Testis (tissue), 2 donors: ENCODE measurements around the gene FMNL3.

Experiments
- POLR2A ChIP-seq: fragments of 450-650 bp; IDR thresholded peaks from one replicate; pipeline ENCODE4 v1.6.1; 2017; ENCODE audit warnings: antibody characterized with exemption, mild to moderate bottlenecking, moderate library complexity
- TF ChIP-seq, protein P1 (sequence below), 3 experiments: fragments of 450-650 bp in 2 of 3; fragments of 200-600 bp in 1 of 3; sonication (generic) in 1 of 3; IDR thresholded peaks; one replicate each; pipeline ENCODE4 v1.5.1; 2016 to 2019; ENCODE audit warnings: antibody characterized with exemption in 3 of 3, mild to moderate bottlenecking in 2 of 3, moderate library complexity in 1 of 3

DNA sequence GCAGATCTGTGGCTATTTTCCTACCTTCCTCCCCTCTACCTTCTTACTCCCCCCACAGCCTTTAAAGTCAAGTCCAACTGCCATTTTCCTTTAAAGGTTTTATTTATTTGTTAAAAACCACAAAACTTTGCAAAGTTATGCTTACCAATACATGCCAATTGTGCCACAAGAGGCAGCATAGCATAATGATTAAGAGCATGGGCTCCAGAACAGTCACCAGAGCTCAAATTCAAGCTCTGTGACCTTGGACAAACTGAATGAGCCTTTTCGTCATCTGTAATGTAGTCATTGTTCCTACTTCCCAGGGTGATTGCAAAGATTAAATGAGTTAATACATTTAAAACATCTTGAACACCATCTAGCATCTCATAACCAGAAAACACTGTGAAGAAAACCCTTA is 13.0 kb upstream of the FMNL3 start:
- TF ChIP-seq, protein P1, sequence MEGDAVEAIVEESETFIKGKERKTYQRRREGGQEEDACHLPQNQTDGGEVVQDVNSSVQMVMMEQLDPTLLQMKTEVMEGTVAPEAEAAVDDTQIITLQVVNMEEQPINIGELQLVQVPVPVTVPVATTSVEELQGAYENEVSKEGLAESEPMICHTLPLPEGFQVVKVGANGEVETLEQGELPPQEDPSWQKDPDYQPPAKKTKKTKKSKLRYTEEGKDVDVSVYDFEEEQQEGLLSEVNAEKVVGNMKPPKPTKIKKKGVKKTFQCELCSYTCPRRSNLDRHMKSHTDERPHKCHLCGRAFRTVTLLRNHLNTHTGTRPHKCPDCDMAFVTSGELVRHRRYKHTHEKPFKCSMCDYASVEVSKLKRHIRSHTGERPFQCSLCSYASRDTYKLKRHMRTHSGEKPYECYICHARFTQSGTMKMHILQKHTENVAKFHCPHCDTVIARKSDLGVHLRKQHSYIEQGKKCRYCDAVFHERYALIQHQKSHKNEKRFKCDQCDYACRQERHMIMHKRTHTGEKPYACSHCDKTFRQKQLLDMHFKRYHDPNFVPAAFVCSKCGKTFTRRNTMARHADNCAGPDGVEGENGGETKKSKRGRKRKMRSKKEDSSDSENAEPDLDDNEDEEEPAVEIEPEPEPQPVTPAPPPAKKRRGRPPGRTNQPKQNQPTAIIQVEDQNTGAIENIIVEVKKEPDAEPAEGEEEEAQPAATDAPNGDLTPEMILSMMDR (IDR thresholded peaks at IDR 0.05) = no peak
- TF ChIP-seq POLR2A = no peak
